CD4-positive, alpha-beta T cell treated with Interleukin-6 at 100 ng/mL for 8 hours (primary cell): ENCODE results near the gene LZIC.
A peak's percentile ranks its signal among the peaks of the same experiment; 100 is the strongest.

Experiments
- DNase-seq: peaks from one replicate; pipeline ENCODE4 v3.0.0-alpha.2; 2020; ENCODE audit warnings: mixed read lengths, low spot score

Gene LZIC

DNA sequence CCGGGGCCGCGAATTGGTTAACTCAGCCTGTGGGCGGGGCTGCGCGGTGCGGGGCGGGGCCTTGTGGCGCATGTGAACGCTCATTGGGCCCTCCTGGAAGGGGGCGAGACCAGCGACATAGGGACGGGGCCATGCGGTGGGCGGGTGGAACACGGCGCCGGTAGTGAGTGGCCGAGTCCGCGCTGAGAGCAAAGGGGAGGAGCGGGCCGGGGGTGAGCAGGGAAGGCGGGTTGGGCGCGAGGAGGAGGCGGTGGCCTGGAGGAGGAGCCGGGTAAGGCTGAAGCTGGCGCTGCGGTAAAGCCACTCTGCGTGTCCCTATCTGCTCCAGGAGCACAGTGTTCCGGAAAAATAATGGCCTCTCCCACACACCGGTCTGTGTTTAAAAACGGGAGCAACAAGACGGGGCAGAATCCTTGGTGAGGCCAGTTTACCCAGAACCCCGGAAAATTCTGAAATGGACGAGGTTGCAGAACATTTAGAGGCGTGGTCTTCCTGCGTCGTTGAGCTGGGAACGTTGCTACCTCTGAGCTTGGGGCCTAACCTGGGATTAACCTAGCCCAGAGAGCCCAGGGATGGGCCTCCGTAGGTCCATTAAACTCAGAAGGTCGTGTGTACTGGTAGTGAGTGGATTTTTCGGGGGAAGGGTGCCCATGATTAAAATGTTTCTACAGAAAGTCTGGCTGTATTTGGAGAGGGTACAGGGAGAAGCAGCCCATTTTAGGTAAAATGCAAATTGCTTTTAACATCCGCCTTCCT, 32.6 kb downstream of the LZIC start:
- DNase-seq, result peak; percentile 100

DNA sequence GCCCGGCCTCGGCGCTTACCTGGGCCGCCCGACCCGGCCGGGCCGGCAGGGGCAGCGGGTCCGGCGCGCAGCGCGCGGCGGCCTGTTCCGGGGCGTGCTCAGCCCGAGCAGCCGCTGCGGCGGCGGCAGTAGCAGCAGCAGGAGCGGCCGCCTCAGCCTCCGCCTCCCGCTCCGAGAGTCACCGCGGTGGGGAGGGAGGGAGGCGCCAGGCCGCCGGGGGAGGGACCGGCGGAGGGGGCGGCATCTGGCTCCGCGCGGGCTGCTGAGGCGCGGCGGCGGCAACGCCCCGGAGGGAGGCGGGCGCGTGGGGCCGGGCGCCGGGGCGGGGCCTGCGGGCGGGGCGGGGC, 33.1 kb downstream of the LZIC start, which contains the start of gene CTNNBIP1:
Gene CTNNBIP1 (minus strand): TSS at position 194 of the 347 bp plus-strand sequence. CDS start 38,205 bp downstream, outside the sequence.
- no peak for DNase-seq

DNA sequence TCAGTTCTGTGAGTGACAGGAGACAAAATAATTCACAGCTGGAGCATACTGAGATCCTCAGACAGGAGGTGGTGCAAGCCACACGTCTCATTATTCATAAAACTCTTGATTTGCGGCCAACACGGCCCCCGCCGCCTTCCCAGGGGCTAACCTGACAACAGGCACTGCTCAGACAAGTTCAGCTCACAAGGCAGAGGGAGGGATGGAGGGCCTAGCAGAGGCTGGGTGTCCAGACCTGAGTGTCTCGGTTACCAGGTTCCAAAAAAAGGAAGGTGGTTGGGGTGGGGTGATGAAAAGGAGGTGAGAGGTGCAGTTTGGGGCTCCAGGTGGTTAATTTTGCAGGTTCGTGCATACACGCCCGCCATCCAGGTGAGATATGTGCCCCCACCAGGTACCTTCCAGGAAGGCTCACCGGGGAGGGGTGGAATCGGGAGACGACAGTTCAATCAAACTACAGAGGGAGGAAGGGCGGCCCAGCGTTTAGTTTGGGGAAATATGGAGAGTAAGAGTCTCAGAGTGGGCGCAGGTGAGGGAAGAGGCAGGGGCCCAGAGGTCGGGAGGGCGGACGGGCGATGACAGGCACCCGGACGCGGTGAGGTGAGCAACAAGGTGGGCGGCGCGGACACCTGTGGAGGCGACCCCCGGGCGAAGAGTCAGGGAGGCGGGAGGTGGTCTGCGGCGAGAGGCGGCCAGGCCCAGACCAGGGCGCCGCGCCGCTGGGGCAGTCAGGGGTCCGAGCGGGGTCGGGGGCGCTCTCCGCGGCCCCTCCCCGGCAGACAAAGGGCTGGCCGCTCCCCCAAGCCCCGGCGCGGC, 33.8 kb downstream of the LZIC start:
- peak; percentile 5 for DNase-seq

DNA sequence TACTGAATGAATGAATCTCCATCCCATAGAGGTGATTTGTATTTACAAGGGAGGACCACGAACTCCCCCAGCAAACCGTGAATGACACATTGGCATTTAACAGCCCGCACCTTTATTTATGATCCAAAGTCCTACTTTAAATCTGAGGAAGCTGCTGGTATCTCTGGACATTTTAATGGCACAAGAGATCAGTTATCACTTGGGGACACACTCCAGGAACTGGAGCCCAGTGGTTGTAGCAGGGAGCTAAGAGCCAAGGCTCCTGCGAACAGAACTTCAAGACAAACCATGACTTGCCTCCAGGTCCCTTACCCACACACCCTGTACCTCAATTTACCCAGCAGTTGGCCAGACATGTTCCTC, 34.3 kb downstream of the LZIC start:
- DNase-seq, result no peak

DNA sequence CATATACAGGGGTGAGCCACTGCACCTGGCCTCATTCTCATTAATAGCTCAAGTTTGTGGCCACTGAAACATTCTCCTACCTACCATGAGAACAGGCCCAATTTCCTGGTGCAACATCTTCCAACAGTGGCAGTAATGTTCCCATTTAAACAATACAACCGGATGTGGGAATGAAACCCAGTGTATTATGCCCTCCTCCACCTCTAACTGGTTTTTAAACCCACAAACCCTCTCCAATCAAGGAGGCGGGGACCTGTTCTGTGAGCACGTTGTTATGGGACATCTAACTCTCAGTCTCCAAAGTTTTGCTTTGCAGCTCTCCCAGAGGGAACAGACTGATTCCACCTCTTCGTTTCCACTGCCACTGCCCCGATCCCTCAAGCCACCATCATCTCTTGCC, 35.8 kb downstream of the LZIC start:
- no peak for DNase-seq

DNA sequence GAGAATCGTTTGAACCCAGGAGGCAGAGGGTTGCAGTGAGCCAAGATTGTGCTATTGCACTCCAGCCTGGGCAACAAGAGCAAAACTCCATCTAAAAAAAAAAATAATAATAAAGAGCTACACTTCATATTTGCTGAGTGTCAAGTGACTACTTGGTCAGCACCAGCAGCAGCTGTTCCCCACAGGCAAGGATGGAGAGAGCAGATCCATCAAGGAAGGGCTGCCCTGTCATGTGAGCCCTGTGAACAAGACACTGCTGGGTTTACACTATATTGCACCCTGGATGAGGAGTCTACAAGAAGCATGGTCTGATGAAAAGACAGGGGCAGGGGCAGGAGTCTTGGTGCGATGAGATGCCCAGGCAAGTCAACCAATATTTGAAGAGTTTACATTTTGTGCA, 36.7 kb downstream of the LZIC start:
- no peak for DNase-seq

DNA sequence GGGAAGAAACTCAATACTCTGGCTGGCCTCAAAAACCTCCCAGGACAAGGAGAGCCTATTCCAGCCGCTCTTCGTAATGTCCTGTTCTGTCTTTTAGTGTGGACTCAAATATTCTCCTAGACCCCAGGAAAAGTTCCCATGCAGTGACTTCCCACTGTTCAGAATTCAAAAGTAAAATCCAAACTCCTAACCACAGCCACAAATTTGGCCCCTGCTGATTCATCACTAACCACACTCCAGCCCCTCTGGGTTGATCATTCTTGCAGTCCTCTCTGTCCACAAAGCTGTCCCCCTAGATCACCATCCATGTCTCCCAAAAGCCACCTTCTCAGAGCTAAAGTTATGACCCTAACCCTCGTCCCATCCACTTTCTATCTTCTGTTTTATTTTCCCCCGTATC, 38.2 kb downstream of the LZIC start:
- DNase-seq, result no peak

DNA sequence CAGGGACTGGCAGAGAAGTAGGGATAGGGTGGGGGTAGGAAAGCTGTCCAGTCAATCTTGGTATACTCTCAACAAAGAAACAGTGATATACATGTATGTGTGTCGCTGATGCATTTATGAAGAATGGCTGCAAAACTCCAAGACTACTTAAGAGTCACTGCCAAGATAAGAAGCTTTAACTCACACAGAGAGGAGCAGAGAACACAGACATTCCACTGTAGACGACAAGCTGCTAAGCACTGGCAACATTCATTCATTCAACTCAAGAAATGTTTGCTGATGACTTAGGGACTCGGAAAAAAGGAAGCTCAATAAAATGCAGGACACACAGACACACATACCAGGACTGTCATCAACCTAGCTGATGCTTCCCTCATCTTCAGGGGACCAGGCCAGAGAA, 38.6 kb downstream of the LZIC start:
- DNase-seq, result no peak

DNA sequence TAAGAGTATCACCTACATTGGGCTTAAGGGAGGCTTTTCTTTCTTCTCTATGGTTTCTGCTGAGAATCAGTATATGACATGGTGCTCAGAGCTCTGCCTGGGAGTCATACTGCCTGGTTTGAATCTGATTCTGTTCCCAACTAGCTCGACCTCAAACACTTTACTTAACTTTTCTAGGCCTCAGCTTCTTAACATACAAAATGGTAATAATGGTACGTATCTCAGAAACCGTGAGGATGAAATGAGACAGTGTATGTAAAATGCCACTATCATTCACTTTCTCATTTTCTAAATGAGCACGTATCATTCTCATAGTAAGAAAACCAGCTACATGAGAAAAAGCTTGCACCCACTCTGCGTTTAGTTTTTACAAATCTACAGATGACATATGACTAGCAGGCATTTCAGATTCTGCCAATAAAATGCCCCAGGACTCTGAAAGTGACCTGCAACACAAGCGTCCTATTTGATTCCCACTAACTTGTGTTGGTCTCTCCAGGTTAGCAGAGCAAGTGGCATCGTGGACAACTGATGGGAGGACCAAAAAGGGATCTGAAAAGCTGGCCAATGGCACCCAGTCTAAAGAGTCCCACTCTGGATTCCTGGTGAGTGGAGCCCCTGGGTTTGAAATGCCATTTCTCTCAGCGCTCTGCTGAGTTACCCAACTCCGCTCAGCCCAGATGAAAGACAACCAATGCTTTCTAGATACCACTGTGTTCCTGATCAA, 39.2 kb downstream of the LZIC start:
- DNase-seq, result no peak

DNA sequence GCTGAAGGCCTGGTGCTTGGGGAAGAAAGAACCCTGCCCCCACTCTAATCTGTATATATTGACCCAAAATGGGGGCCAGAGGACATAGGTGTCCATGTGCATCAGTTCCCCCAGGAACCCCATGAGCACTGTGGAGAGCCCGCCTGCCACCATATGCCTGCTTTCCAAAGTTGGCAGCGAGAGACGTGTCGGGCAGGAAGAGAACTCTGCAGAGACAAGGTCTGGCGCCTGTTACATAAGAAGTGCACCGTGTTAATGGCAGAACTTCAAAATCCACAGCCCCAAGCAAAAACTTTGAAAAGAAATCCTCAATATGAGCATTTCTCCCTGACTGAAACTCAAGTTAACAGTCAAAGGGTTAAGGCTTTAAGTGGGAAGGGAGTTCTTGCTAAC, 41.1 kb downstream of the LZIC start:
- no peak for DNase-seq

DNA sequence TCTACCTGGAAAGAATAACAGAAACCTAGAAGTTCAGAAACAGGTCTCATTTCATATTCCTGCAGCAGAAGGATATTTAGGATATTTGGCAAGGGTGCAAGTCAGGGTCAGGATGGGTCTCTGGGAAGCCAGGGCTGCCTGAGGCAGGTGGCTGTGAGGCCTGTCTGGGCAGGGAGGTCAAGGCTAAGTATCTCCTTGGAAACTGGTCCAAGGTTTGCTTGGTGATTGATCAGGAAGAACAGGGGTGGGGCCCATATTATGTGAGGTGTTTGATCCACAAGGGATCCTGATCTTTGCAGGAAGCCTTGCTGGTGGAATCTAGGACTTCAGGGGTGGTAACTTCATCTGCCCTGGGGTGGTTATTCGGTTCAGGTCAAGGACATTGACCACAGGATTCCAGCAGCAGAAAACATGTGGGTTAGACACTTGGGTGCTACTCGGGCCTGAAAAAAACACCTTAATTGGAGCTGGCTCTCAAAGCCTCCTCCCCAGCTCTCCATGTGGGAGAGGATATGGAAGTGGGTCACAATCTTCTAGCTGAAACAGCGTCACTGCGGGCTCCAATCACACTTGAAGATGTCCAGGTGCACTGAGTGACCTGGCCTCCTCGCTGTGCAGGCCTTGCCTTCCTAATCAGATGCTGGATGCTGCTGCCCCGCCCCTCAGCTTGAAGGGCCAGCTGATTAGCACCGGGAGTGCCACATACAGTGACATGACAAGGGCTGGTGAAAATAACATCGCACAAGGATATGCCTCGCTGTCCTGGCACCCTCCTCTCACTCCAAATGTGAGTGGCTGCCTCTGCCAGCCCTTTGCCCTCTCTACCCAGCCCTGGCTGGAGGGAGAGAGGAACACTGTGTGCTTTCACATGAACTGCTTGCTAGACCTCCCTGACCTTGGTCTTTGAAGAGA, 41.8 kb downstream of the LZIC start:
- DNase-seq, result no peak

DNA sequence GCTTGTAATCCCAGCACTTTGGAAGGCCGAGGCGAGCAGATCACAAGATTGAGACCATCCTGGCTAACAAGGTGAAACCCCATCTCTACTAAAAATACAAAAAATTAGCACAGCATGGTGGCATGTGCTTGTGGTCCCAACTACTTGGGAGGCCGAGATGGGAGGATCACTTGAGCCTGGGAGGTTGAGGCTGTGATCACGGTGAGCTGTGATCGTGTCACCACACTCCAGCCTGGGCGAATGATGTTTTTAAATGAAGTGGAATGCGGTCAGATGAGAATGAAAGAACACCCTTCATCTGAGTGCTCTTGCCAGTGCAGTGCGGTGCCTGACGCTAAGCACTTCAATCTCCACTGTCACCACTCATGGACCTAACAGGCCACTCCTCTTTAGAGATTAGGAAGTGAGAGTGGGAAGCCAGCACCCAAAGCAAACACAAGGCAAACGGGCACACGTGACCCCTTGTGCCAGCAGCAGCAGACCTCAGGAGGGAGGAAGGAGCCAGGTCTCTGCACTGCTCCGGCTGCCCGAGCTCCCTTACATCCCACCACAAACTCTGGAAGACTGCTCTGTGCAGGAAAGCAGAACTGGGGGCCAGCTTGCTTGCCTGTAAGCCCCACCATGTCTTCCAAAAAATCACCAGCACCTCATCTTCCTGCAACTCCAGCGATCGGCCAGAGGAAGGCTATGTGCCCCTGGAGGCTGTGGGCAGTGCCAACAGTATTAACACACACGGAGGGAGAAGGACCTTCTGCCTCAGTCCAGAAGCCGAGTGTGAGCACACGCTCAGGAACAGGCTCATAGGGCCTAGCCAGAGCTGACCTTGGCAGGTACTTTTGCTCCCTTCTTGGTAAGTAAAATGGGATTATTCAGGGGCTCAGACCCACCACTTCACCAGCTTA, 42.8 kb downstream of the LZIC start:
- DNase-seq, result peak; percentile 4

DNA sequence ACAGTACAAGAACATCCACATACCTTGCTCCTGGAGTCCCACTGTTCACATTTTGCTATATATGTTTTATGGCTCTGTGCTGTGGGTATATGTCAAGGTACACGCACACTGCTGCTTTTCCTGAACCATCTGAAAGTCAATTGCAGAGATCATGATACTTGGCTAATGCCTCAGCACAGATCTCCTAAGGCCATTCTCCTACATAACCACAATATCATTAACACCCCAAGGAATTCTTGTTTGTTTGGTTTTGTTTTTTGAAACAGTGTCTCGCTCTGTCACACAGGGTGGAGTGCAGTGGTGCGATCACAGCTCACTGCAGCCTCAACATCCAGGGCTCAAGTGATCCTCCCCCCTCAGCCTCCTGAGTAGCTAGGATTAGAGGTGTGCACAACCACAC, 49.1 kb downstream of the LZIC start:
- no peak for DNase-seq

DNA sequence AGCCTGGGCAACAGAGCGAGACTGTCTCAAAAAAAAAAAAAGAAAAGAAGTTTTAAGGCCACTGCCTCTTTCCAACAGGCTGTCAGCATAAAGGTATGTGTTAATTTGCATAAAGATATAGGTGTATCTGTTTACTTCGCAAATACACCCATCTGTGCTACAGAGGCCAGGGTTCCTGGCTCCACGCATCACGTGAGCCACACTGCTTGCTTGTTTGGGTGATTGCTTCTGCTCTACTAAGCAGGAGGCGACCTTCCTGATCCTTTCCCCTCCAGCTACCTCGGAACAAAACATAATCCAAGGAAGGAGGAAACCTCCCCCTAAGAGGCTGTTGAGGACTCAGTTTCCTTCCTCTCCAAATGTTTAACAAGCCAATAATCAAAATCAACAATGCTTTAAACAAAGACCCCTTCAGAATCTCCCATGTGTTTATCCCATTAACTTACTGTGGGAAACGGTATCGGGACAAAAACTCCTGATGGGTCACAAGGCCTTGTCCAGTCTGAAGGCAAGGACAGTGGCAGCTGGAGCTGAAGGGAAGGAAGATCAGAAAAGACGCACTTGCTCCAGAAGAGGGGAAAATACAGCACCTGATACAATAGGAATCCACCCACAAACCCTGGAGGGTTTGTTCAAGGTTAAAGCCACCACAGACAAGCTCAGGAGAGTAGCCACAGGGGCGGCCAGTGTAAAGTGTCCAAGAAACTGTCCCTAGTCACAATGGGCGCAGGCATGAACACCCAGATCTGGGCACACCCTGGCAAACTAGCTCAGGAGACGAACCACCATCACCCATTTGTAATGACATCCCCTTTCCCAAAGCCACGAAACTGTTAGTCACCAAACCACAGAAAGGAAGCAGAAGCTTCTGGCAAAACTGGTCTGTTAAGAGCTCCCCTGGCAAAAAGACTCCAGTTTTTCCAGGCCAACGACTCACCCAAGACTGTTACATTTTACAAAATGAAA, 50.3 kb downstream of the LZIC start:
- DNase-seq, result no peak

DNA sequence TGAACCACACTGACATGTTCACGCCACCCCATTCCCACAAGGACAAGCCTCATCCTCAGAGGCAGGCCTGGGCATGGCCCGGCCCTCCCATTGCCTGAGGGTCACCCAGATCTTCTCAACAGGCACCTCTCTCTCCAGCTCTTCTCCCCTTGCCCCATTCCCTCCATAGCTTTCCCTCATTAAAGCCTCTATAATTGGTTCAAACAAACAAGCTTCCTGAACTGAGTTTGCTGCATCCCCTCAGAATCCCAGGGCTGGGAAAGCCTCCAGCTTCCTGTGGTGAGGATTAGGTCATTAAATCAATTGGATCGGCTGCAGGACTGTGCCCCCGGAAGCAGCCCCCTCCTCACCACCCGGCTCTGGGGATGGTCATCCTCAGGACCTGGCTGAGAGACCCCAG, 52.0 kb downstream of the LZIC start:
- no peak for DNase-seq

DNA sequence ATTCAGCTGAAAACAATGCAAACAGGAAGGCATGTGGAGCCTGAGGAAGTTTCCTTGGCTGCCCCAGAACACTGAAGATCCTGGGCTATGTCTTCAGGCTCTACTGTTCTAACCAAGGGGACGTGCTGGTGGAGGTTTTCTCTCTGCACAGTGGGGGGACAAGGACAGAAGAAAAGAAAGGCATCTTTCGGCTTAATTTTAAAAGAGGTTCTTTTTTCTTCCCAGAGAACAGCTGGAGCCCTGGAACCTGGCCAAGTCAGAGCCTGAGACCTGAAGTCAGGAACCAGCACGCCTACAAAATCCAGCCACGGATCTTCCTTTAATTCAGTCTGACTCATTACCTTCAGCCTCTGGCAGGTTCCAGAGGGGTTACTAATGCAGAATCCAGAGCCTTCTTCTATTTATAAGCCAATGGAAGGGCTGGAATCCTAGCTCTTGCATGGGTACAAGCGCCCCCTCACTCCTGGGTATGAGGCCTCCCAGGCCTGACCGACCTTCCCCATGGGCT, 52.9 kb downstream of the LZIC start:
- DNase-seq, result no peak

DNA sequence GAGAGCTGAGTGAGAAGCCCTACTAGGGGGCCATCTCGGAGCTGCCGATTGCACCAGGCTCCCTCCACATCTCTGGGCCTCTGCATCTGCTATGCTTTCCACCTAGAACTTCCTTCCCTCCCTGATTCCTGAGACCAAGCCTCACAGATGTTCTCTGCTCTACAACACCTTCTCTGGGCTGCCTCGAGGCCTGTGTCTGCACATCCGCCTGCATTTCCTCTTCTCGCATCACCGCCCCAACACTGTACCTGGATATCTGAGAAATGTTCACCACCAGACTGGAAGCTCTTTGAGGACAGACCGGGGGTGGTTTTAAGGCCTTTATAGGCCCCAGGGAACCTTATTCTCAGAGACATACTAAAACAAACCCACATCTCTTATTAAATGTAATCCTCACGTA, 53.8 kb downstream of the LZIC start:
- DNase-seq, result no peak

DNA sequence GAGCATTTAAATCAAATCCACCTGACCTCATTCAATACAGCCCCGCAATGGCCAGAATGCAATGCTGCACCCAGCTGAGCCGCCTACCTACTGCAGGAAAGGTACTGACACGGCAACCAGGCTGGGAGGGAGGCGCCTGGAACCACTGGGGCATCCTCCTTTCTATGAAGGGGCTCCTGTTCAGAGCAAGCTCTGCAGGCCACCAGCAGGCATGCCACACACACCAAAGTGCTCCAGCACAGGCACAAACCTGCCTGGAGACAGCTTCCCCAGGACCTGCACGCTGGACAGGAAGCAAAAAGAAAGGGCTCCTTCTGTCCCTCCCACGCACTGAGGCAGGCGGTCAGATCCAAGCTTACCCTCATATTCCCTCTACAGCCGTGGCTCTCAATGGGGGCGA, 54.3 kb downstream of the LZIC start:
- no peak for DNase-seq

DNA sequence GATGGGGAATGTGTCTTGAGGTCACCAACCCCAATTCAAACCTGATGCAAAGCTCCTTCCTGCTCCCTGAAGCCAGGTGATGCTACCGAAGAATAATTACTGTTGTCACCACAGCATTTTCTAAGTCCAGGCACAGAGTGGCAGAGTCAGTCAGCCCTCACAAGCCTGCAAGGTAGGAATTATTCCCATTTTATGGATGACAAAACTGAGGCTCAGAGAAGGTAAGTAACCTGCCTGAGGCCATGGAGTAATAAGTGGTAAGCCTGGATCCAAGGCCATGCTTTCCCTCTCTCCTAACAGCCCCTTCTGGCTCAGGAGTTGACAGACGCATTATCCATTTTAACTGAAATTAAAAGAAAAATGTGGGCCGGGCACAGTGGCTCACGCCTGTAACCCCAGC, 56.1 kb downstream of the LZIC start:
- no peak for DNase-seq
